Measurements from ENCODE around the gene YBEY.

GRCh38 chr21:46346296-46347202, 60.4 kb downstream of the YBEY start:
- TF ChIP-seq CTCF (optimal IDR thresholded peaks at IDR 0.05 in 1 of 3, IDR thresholded peaks at IDR 0.05 in 1 of 3, conservative IDR thresholded peaks at IDR 0.05 in 1 of 3; ENCODE audit: extremely low read depth in 1 of 3, insufficient read depth in 2 of 3, low read length in 3 of 3) (no peak), EZH2 (IDR thresholded peaks at IDR 0.05; ENCODE audit: low read length) (no peak)
